GM23338 (cell line): ENCODE data around the gene SART3.
"Not testable (repeated sequence)": the region's sequence is repeated elsewhere in the genome, so short reads cannot be mapped to it uniquely, and the experiment has no call there.

Source experiments
- CREB1 ChIP-seq: fragments of 250-450 bp; sonication (Bioruptor Pico); IDR thresholded peaks from 2 replicates; pipeline ENCODE4 v1.5.0; 2020; ENCODE audit warnings: low read depth, mild to moderate bottlenecking, moderate library complexity
- CTCF ChIP-seq, 2 experiments: fragments of 200-600 bp in 1 of 2; sonication (generic) in 1 of 2; conservative IDR thresholded peaks; 2 replicates each; pipeline versions ENCODE4 v1.5.1 to v1.6.1; 2016 to 2017; ENCODE audit warnings: antibody characterized with exemption in 2 of 2, low read depth in 2 of 2, mild to moderate bottlenecking in 2 of 2, moderate library complexity in 1 of 2
- ETS1 ChIP-seq: IDR thresholded peaks from 2 replicates; pipeline ENCODE4 v1.6.1; 2016; ENCODE audit warnings: antibody characterized with exemption
- EZH2 ChIP-seq: fragments of 200-600 bp; sonication (generic); IDR thresholded peaks from one replicate; pipeline ENCODE4 v1.8.0; 2017; ENCODE audit warnings: antibody characterized with exemption, mild to moderate bottlenecking, low read depth; ENCODE audit not compliant: unreplicated experiment
- EZH2phosphoT487 ChIP-seq: fragments of 200-600 bp; sonication (generic); IDR thresholded peaks from one replicate; pipeline ENCODE4 v1.8.1; 2018; ENCODE audit warnings: antibody characterized with exemption; ENCODE audit not compliant: unreplicated experiment
- JUNB ChIP-seq: IDR thresholded peaks from one replicate; pipeline ENCODE4 v1.6.1; 2016; ENCODE audit warnings: antibody characterized with exemption; ENCODE audit not compliant: unreplicated experiment
- POLR2AphosphoS5 ChIP-seq: IDR thresholded peaks from 2 replicates; pipeline ENCODE4 v1.6.1; 2016; ENCODE audit warnings: antibody characterized with exemption, low read depth
- REST ChIP-seq: IDR thresholded peaks from one replicate; pipeline ENCODE4 v1.6.1; 2018; ENCODE audit warnings: antibody characterized with exemption; ENCODE audit not compliant: unreplicated experiment
- STAT1 ChIP-seq: IDR thresholded peaks from one replicate; pipeline ENCODE4 v1.6.1; 2016; ENCODE audit warnings: antibody characterized with exemption; ENCODE audit not compliant: unreplicated experiment
- ZNF114 ChIP-seq: fragments of 250-450 bp; sonication (Bioruptor Pico); IDR thresholded peaks from 2 replicates; pipeline ENCODE4 v1.5.0; 2020; ENCODE audit warnings: mild to moderate bottlenecking, moderate library complexity
- ZNF331 ChIP-seq: fragments of 250-450 bp; sonication (Bioruptor Pico); IDR thresholded peaks from 2 replicates; pipeline ENCODE4 v1.5.0; 2020; ENCODE audit warnings: low read depth, mild to moderate bottlenecking, moderate library complexity
- ZNF462 ChIP-seq: fragments of 250-450 bp; sonication (Bioruptor Pico); IDR thresholded peaks from 2 replicates; pipeline ENCODE4 v1.5.0; 2020; ENCODE audit warnings: mild to moderate bottlenecking, moderate library complexity

GRCh38 chr12:108555383-108555782 lies 5.6 kb downstream of the SART3 start:
- not testable (repeated sequence) for TF ChIP-seq CTCF (conservative IDR thresholded peaks at IDR 0.05; ENCODE audit: low read depth in 2 of 2); EZH2; POLR2AphosphoS5; CREB1; EZH2phosphoT487; REST; JUNB; ZNF114 (CRISPR knock-in tag); ETS1; ZNF462 (CRISPR knock-in tag); ZNF331 (CRISPR knock-in tag); STAT1
